ENCODE results near the gene LETMD1. TPM values are rescaled to one million over a fixed set of nuclear protein-coding genes. Genes with fewer than 3 reads are reported as not detected.
A peak's percentile ranks its signal among the peaks of the same experiment; 100 is the strongest.
"Not testable (repeated sequence)": the region's sequence is repeated elsewhere in the genome, so short reads cannot be mapped to it uniquely, and the experiment has no call there.

The LETMD1 gene
- total RNA-seq, 1 donor: 56.1 TPM

- DNase-seq (ENCODE audit: insufficient read length, low spot score, missing footprints): peak; percentile 87
- Histone ChIP-seq H3K4me2 (ENCODE audit: insufficient read depth, low read length) (peak overlapping the region; percentile 36), H3K79me2 (ENCODE audit: insufficient read depth, low read length) (peaks cover 80% of the 10 kb centered on the region)
Measured at GRCh38 chr12:51077930-51078329, 29.8 kb downstream of the LETMD1 start.

GRCh38 chr12:51078346-51078745 lies 30.2 kb downstream of the LETMD1 start:
- Histone ChIP-seq H3K36me3 (ENCODE audit: insufficient read depth, low read length) (peaks cover 18% of the 10 kb centered on the region), H3K79me2 (ENCODE audit: insufficient read depth, low read length) (peaks cover 83% of the 10 kb centered on the region), H3K4me2 (ENCODE audit: insufficient read depth, low read length) (peak overlapping the region; percentile 36), H4K20me1 (ENCODE audit: insufficient read depth, low read length) (peaks cover 53% of the 10 kb centered on the region), H3K4me1 (ENCODE audit: insufficient read depth, low read length) (peaks cover 18% of the 10 kb centered on the region)
- not testable (repeated sequence) for H3K4me3 ChIP-seq (ENCODE audit: insufficient read depth, low read length); DNase-seq (ENCODE audit: insufficient read length, low spot score, missing footprints); H3K9me3 ChIP-seq (ENCODE audit: low read depth, low read length); H2AFZ ChIP-seq (ENCODE audit: low read length); H3K27ac ChIP-seq (ENCODE audit: low read depth, low read length); H3K27me3 ChIP-seq (ENCODE audit: insufficient read depth, low read length)

More at GRCh38 chr12:51077930-51078329, 29.8 kb downstream of the LETMD1 start:
- TF ChIP-seq CTCF (IDR thresholded peaks at IDR 0.05; ENCODE audit: extremely low read depth, low read depth, low read length): no peak
- peaks cover 18% of the 10 kb centered on the region for H3K4me1 ChIP-seq (ENCODE audit: insufficient read depth, low read length)
- H3K27ac ChIP-seq (ENCODE audit: low read depth, low read length): no peak overlapping the region
- H3K4me3 ChIP-seq (ENCODE audit: insufficient read depth, low read length): no peak overlapping the region
- H2AFZ ChIP-seq (ENCODE audit: low read length): no peak overlapping the region
- H3K27me3 ChIP-seq (ENCODE audit: insufficient read depth, low read length): no peaks in the 10 kb centered on the region
- H4K20me1 ChIP-seq (ENCODE audit: insufficient read depth, low read length): peaks cover 53% of the 10 kb centered on the region
- H3K36me3 ChIP-seq (ENCODE audit: insufficient read depth, low read length): peaks cover 22% of the 10 kb centered on the region
- no peaks in the 10 kb centered on the region for H3K9me3 ChIP-seq (ENCODE audit: low read depth, low read length)

GRCh38 chr12:51078866-51079265 lies 30.7 kb downstream of the LETMD1 start:
- H3K9me3 ChIP-seq (ENCODE audit: low read depth, low read length); H3K27ac ChIP-seq (ENCODE audit: low read depth, low read length); H2AFZ ChIP-seq (ENCODE audit: low read length); H3K27me3 ChIP-seq (ENCODE audit: insufficient read depth, low read length); DNase-seq (ENCODE audit: insufficient read length, low spot score, missing footprints); H3K4me3 ChIP-seq (ENCODE audit: insufficient read depth, low read length); H3K4me2 ChIP-seq (ENCODE audit: insufficient read depth, low read length): not testable (repeated sequence)
- peaks cover 18% of the 10 kb centered on the region for H3K4me1 ChIP-seq (ENCODE audit: insufficient read depth, low read length)
- H3K79me2 ChIP-seq (ENCODE audit: insufficient read depth, low read length): peaks cover 81% of the 10 kb centered on the region
- peaks cover 53% of the 10 kb centered on the region for H4K20me1 ChIP-seq (ENCODE audit: insufficient read depth, low read length)
- peaks cover 12% of the 10 kb centered on the region for H3K36me3 ChIP-seq (ENCODE audit: insufficient read depth, low read length)

GRCh38 chr12:51080136-51080535 lies 32.0 kb downstream of the LETMD1 start:
- Histone ChIP-seq H2AFZ (ENCODE audit: low read length) (no peak overlapping the region), H3K36me3 (ENCODE audit: insufficient read depth, low read length) (peaks cover 8% of the 10 kb centered on the region), H3K27ac (ENCODE audit: low read depth, low read length) (no peak overlapping the region), H3K79me2 (ENCODE audit: insufficient read depth, low read length) (peaks cover 73% of the 10 kb centered on the region), H3K9me3 (ENCODE audit: low read depth, low read length) (no peaks in the 10 kb centered on the region), H4K20me1 (ENCODE audit: insufficient read depth, low read length) (peaks cover 50% of the 10 kb centered on the region), H3K4me3 (ENCODE audit: insufficient read depth, low read length) (no peak overlapping the region), H3K4me1 (ENCODE audit: insufficient read depth, low read length) (peaks cover 18% of the 10 kb centered on the region), H3K27me3 (ENCODE audit: insufficient read depth, low read length) (no peaks in the 10 kb centered on the region), H3K4me2 (ENCODE audit: insufficient read depth, low read length) (no peak overlapping the region)
- peak; percentile 30 for DNase-seq (ENCODE audit: insufficient read length, low spot score, missing footprints)
- no peak for TF ChIP-seq CTCF (IDR thresholded peaks at IDR 0.05; ENCODE audit: extremely low read depth, low read depth, low read length)

GRCh38 chr12:51081421-51081820 lies 33.3 kb downstream of the LETMD1 start:
- Histone ChIP-seq H3K4me2 (ENCODE audit: insufficient read depth, low read length) (peak overlapping the region; percentile 99), H4K20me1 (ENCODE audit: insufficient read depth, low read length) (peaks cover 43% of the 10 kb centered on the region), H3K79me2 (ENCODE audit: insufficient read depth, low read length) (peaks cover 60% of the 10 kb centered on the region), H3K27ac (ENCODE audit: low read depth, low read length) (peak overlapping the region; percentile 68), H2AFZ (ENCODE audit: low read length) (no peak overlapping the region), H3K4me3 (ENCODE audit: insufficient read depth, low read length) (peak overlapping the region; percentile 93), H3K36me3 (ENCODE audit: insufficient read depth, low read length) (peaks cover 6% of the 10 kb centered on the region), H3K9me3 (ENCODE audit: low read depth, low read length) (no peaks in the 10 kb centered on the region), H3K27me3 (ENCODE audit: insufficient read depth, low read length) (no peaks in the 10 kb centered on the region), H3K4me1 (ENCODE audit: insufficient read depth, low read length) (peaks cover 16% of the 10 kb centered on the region)
- no peak for DNase-seq (ENCODE audit: insufficient read length, low spot score, missing footprints)
- no peak for TF ChIP-seq CTCF (IDR thresholded peaks at IDR 0.05; ENCODE audit: extremely low read depth, low read depth, low read length)

Data from osteoblast (primary cell).